DOHH2 (cell line): ENCODE results near the gene CIAPIN1.

Source experiments
- H3F3A ChIP-seq: fragments of 200-600 bp; sonication (generic), shearing (Covaris generic); 2 replicates; pipeline ENCODE4 v1.6.0; 2016; ENCODE audit warnings: antibody characterized with exemption, mild to moderate bottlenecking; ENCODE audit not compliant: control insufficient read depth, insufficient read depth
- H3K27ac ChIP-seq: fragments of 200-600 bp; sonication (generic); 2 replicates; pipeline ENCODE4 v1.5.1; 2014; ENCODE audit warnings: low read depth, mild to moderate bottlenecking, low read length, moderate library complexity
- H3K27me3 ChIP-seq: fragments of 200-600 bp; sonication (generic); 2 replicates; pipeline ENCODE4 v1.6.1; 2014; ENCODE audit warnings: mild to moderate bottlenecking, low read length, mixed read lengths; ENCODE audit not compliant: control insufficient read depth
- H3K36me3 ChIP-seq: fragments of 200-600 bp; sonication (generic); 2 replicates; pipeline ENCODE4 v1.6.1; 2014; ENCODE audit warnings: mild to moderate bottlenecking, low read length, moderate library complexity, mixed read lengths; ENCODE audit not compliant: control insufficient read depth
- H3K4me1 ChIP-seq: fragments of 200-600 bp; sonication (generic); 2 replicates; pipeline ENCODE4 v1.6.1; 2014; ENCODE audit warnings: mild to moderate bottlenecking, low read length, mixed read lengths; ENCODE audit not compliant: control insufficient read depth
- H3K4me2 ChIP-seq: fragments of 200-600 bp; sonication (generic); 2 replicates; pipeline ENCODE4 v1.6.0; 2014; ENCODE audit warnings: mild to moderate bottlenecking, low read length, moderate library complexity
- H3K4me3 ChIP-seq: fragments of 200-600 bp; sonication (generic); 2 replicates; pipeline ENCODE4 v1.5.1; 2014; ENCODE audit warnings: mild to moderate bottlenecking, low read length, mixed read lengths
- H3K79me2 ChIP-seq: fragments of 200-600 bp; sonication (generic); 2 replicates; pipeline ENCODE4 v1.6.1; 2014; ENCODE audit warnings: mild to moderate bottlenecking, low read length, mixed read lengths; ENCODE audit not compliant: control insufficient read depth
- H3K9me2 ChIP-seq: fragments of 200-600 bp; sonication (generic); replicated peaks from 2 replicates; pipeline ENCODE4 v1.6.1; 2014; ENCODE audit warnings: mild to moderate bottlenecking, low read length, mixed read lengths; ENCODE audit not compliant: control insufficient read depth
- H3K9me3 ChIP-seq: fragments of 200-600 bp; sonication (generic); 2 replicates; pipeline ENCODE4 v1.6.1; 2014; ENCODE audit warnings: antibody characterized with exemption, low read length, mixed read lengths; ENCODE audit not compliant: control insufficient read depth, insufficient read depth
- H4K20me1 ChIP-seq: fragments of 200-600 bp; sonication (generic); 2 replicates; pipeline ENCODE4 v1.6.0; 2014; ENCODE audit warnings: low read depth, mild to moderate bottlenecking, antibody characterized with exemption, low read length, moderate library complexity; ENCODE audit not compliant: control insufficient read depth, insufficient read depth
- EZH2phosphoT487 ChIP-seq: fragments of 200-600 bp; sonication (generic); IDR thresholded peaks from 2 replicates; pipeline ENCODE4 v1.6.1; 2017; ENCODE audit warnings: borderline replicate concordance, mild to moderate bottlenecking, antibody characterized with exemption, low read length, moderate library complexity, mixed read lengths
- TF ChIP-seq, protein P1 (sequence below): fragments of 200-600 bp; sonication (generic); IDR thresholded peaks from one replicate; pipeline ENCODE4 v1.5.1; 2014; ENCODE audit warnings: antibody characterized with exemption, mild to moderate bottlenecking, low read depth, low read length; ENCODE audit not compliant: poor library complexity, severe bottlenecking

CIAPIN1 gene

DNA sequence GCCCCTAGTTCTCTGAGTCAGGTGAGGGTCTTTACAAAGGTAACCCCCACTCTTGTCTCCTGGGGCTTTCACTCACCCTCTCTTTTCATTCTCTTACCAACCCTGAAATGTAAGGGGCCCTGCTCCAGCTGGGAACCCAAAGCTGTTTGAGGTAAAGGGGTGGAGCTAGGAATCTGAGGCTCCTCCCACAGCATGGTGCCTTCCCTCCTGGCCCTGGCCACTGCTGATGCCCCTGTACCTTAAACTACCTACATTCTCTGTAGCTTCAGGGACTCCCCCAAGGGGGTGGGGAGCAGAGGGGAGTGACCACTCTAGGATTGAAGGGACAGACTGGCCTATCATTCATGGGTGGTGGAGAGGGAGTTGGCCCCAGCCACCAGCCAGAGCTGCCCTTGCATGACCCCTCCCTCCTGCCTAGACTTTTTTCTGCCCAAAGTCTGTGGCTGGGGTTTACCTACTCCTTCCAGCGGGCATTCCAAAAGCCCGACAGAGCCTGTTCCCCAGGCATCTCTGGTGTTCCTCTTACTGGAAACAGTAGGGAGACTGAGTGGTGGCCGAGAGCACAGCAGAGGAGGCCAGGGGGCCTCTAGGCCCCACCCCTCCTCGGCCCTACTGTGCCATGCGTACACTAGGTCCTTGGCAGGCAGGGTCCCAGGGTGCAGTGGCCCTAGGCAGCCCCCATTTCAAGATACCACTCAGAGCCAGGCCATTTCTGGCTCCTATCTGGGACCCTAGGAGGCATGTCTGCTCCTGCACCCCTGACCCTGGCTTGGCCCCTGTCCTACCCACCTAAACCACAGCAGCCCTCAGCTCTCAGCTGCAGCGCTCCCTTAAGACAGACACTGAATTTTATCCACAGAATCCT is 29.6 kb upstream of the CIAPIN1 start:
- H3F3A ChIP-seq, result no peaks in the 10 kb centered on the region
- no peaks in the 10 kb centered on the region for H3K79me2 ChIP-seq
- H3K36me3 ChIP-seq, result peaks cover 3% of the 10 kb centered on the region
- no peaks in the 10 kb centered on the region for H3K27me3 ChIP-seq
- H3K27ac ChIP-seq, result no peak overlapping the region
- no peaks in the 10 kb centered on the region for H3K9me2 ChIP-seq
- no peaks in the 10 kb centered on the region for H3K9me3 ChIP-seq
- peak overlapping the region; percentile 40; the same call in 1 of the 2 replicates for H3K4me2 ChIP-seq
- 0 out of 2 replicates have a peak, but pooled peaks cover 2% of the 10 kb centered on the region for H4K20me1 ChIP-seq
- H3K4me3 ChIP-seq, result no peak overlapping the region
- TF ChIP-seq EZH2phosphoT487, result no peak
- TF ChIP-seq, protein P1, sequence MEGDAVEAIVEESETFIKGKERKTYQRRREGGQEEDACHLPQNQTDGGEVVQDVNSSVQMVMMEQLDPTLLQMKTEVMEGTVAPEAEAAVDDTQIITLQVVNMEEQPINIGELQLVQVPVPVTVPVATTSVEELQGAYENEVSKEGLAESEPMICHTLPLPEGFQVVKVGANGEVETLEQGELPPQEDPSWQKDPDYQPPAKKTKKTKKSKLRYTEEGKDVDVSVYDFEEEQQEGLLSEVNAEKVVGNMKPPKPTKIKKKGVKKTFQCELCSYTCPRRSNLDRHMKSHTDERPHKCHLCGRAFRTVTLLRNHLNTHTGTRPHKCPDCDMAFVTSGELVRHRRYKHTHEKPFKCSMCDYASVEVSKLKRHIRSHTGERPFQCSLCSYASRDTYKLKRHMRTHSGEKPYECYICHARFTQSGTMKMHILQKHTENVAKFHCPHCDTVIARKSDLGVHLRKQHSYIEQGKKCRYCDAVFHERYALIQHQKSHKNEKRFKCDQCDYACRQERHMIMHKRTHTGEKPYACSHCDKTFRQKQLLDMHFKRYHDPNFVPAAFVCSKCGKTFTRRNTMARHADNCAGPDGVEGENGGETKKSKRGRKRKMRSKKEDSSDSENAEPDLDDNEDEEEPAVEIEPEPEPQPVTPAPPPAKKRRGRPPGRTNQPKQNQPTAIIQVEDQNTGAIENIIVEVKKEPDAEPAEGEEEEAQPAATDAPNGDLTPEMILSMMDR, result no peak
- H3K4me1 ChIP-seq, result peaks cover 34% of the 10 kb centered on the region

GRCh38 chr16:57475711-57476339 is 28.6 kb upstream of the CIAPIN1 start:
- Histone ChIP-seq H3K4me2 (peak overlapping the region; percentile 40), H3K4me1 (peaks cover 34% of the 10 kb centered on the region), H3K4me3 (no peak overlapping the region)

DNA sequence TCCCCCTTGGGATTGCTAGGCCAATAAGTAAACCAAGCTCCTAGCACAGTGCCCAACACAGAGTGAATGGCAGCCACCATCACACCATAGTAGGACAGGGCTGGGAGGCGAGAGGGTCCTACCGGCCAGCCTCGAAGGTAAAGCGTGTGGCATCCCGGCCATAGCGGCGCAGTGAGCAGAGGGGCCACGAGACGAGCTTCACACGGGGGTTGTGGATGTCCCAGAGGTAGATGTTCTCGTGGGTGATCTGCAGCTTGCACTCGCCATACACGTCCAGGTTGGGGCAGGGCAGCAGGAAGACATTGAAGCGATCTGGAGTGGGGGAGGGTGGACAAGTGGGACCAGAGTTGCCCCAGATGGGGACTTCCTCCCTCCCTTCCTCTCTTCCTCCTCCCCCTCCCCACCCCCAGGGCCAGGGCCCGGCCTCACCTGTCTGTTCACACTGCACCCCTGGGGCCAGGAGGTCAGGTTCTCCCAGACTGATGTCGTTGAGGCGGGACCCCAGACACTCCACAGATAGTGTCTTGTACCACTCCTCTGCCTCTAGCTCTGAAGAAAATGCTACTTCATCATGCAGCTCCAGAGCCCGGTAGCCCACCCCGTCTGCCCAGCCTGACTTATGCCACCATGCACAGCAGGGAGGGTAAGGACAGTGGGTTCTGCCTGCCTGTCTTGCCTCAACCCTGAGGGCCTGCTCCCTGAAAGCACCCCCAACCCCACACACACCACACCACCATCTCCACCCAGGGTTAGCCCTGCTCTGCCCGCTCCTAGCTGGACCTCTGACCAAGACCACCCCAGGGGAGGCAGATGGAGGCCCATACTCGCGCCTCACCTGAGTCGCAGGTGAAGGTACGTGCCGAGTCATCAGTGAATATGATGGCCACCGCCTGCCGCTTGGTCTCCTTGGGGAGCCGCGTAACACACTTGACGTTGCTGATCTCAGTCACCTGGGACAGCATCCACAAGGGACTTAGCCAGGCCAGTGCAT is 27.8 kb upstream of the CIAPIN1 start:
- 0 out of 2 replicates have a peak, but pooled peaks cover 2% of the 10 kb centered on the region for H4K20me1 ChIP-seq
- peak overlapping the region; percentile 40; the same call in 1 of the 2 replicates for H3K4me2 ChIP-seq
- H3K4me3 ChIP-seq, result no peak overlapping the region
- no peaks in the 10 kb centered on the region for H3K79me2 ChIP-seq
- no peaks in the 10 kb centered on the region for H3K9me2 ChIP-seq
- H3K27me3 ChIP-seq, result no peaks in the 10 kb centered on the region
- peaks cover 19% of the 10 kb centered on the region for H3K36me3 ChIP-seq
- H3K4me1 ChIP-seq, result peaks cover 34% of the 10 kb centered on the region
- H3K27ac ChIP-seq, result no peak overlapping the region
- no peaks in the 10 kb centered on the region for H3K9me3 ChIP-seq
- H3F3A ChIP-seq, result no peaks in the 10 kb centered on the region
- TF ChIP-seq EZH2phosphoT487, result no peak
- TF ChIP-seq, protein P1, result no peak

More at GRCh38 chr16:57475711-57476339, 28.6 kb upstream of the CIAPIN1 start:
- Histone ChIP-seq H3K9me3 (no peaks in the 10 kb centered on the region), H4K20me1 (0 out of 2 replicates have a peak, but pooled peaks cover 2% of the 10 kb centered on the region), H3K36me3 (peaks cover 11% of the 10 kb centered on the region), H3K79me2 (no peaks in the 10 kb centered on the region), H3K27me3 (no peaks in the 10 kb centered on the region), H3F3A (no peaks in the 10 kb centered on the region), H3K9me2 (no peaks in the 10 kb centered on the region), H3K27ac (no peak overlapping the region)
- TF ChIP-seq, protein P1, result peak; percentile 76
- no peak for TF ChIP-seq EZH2phosphoT487
